WTC11 (cell line): ENCODE data around the gene OR2A12.

ENCODE experiments used
- AFF4 ChIP-seq: sonication (generic); formaldehyde crosslinking; IDR thresholded peaks from 2 replicates; pipeline ENCODE4 v1.8.1; 2023; ENCODE audit warnings: mild to moderate bottlenecking, missing genetic modification reagents, borderline replicate concordance
- ATF3 ChIP-seq: sonication (generic); formaldehyde crosslinking; conservative IDR thresholded peaks from 2 replicates; pipeline ENCODE4 v1.8.1; 2022; ENCODE audit warnings: mild to moderate bottlenecking, missing genetic modification reagents
- CTCF ChIP-seq: fragments of 200-600 bp; IDR thresholded peaks from 2 replicates; pipeline ENCODE4 v1.8.0; 2022; ENCODE audit warnings: antibody characterized with exemption
- ESRRA ChIP-seq: sonication (generic); formaldehyde crosslinking; IDR thresholded peaks from 2 replicates; pipeline ENCODE4 v1.8.1; 2022; ENCODE audit warnings: mild to moderate bottlenecking, missing genetic modification reagents, borderline replicate concordance
- JUN ChIP-seq: sonication (generic); formaldehyde crosslinking; IDR thresholded peaks from 2 replicates; pipeline ENCODE4 v1.8.0; 2023; ENCODE audit warnings: mild to moderate bottlenecking, missing genetic modification reagents
- NFYB ChIP-seq: sonication (generic); formaldehyde crosslinking; conservative IDR thresholded peaks from 2 replicates; pipeline ENCODE4 v1.8.0; 2022; ENCODE audit warnings: low read depth, missing genetic modification reagents
- RORB ChIP-seq: fragments of 250-450 bp; sonication (Bioruptor Pico); IDR thresholded peaks from 2 replicates; pipeline ENCODE4 v1.9.0; 2021; ENCODE audit warnings: mild to moderate bottlenecking
- ZBTB21 ChIP-seq: sonication (generic); formaldehyde crosslinking; IDR thresholded peaks from 2 replicates; pipeline ENCODE4 v1.8.1; 2023; ENCODE audit warnings: mild to moderate bottlenecking, missing genetic modification reagents, borderline replicate concordance
- ZNF263 ChIP-seq: sonication (generic); formaldehyde crosslinking; IDR thresholded peaks from 2 replicates; pipeline ENCODE4 v1.8.1; 2022; ENCODE audit warnings: low read depth, mild to moderate bottlenecking, moderate library complexity, missing genetic modification reagents
- ZNF512 ChIP-seq: sonication (generic); formaldehyde crosslinking; IDR thresholded peaks from 2 replicates; pipeline ENCODE4 v1.8.1; 2022; ENCODE audit warnings: missing genetic modification reagents, borderline replicate concordance
- TF ChIP-seq, protein P1 (sequence below): sonication (generic); formaldehyde crosslinking; IDR thresholded peaks from 2 replicates; pipeline ENCODE4 v1.8.0; 2022; ENCODE audit warnings: mild to moderate bottlenecking, missing genetic modification reagents
- TF ChIP-seq, protein P2 (sequence below): sonication (generic); formaldehyde crosslinking; IDR thresholded peaks from 2 replicates; pipeline ENCODE4 v1.8.0; 2022; ENCODE audit warnings: mild to moderate bottlenecking, missing genetic modification reagents

DNA sequence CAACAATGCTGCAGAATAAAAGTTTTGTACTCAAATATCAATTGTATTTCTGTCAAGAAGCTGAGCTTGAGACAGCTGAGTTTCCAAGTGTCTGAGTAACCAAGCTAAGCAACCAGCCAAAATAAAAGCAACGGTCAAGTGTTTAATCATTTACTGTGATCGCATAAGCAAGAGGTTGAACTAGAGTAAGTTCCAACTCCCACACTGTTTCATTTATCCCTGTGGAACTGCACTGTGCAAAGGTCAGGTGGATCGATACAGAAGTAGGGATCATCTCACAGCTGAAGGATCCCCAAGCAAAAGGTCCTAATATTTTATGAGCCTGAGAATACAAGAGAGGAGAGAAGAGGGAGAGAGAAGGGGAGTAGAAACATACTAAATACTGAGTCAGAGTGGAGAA, 58.3 kb downstream of the OR2A12 start:
- no peak for TF ChIP-seq CTCF
- no peak for TF ChIP-seq NFYB
- TF ChIP-seq ZNF263 (CRISPR knock-in tag): no peak
- TF ChIP-seq, protein P1, sequence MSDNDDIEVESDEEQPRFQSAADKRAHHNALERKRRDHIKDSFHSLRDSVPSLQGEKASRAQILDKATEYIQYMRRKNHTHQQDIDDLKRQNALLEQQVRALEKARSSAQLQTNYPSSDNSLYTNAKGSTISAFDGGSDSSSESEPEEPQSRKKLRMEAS: no peak
- no peak for TF ChIP-seq JUN (CRISPR knock-in tag)
- TF ChIP-seq, protein P2, sequence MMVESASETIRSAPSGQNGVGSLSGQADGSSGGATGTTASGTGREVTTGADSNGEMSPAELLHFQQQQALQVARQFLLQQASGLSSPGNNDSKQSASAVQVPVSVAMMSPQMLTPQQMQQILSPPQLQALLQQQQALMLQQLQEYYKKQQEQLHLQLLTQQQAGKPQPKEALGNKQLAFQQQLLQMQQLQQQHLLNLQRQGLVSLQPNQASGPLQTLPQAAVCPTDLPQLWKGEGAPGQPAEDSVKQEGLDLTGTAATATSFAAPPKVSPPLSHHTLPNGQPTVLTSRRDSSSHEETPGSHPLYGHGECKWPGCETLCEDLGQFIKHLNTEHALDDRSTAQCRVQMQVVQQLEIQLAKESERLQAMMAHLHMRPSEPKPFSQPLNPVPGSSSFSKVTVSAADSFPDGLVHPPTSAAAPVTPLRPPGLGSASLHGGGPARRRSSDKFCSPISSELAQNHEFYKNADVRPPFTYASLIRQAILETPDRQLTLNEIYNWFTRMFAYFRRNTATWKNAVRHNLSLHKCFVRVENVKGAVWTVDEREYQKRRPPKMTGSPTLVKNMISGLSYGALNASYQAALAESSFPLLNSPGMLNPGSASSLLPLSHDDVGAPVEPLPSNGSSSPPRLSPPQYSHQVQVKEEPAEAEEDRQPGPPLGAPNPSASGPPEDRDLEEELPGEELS (CRISPR knock-in tag): no peak
- no peak for TF ChIP-seq AFF4 (CRISPR knock-in tag)
- TF ChIP-seq ESRRA (CRISPR knock-in tag): no peak
- TF ChIP-seq ATF3: no peak
- no peak for TF ChIP-seq RORB
- TF ChIP-seq ZBTB21: no peak
- no peak for TF ChIP-seq ZNF512
